HG03139 (cell line): ENCODE results near the gene ACCSL.
A peak's percentile ranks its signal among the peaks of the same experiment; 100 is the strongest.

ENCODE experiments used
- ATAC-seq: cut with Tn5 transposase; IDR thresholded peaks from one replicate; pipeline ENCODE4 v1.9.1; 2021; ENCODE audit not compliant: unreplicated experiment

Gene ACCSL

GRCh38 chr11:44095506-44096359 lies 48.0 kb downstream of the ACCSL start, which contains the start of gene EXT2:
EXT2 (plus strand) TSS chr11:44095678; CDS start chr11:44107713, 12,035 bp downstream.
- ATAC-seq, result peak; percentile 87

GRCh38 chr11:44096360-44097185 lies 48.8 kb downstream of the ACCSL start:
- no peak for ATAC-seq

- ATAC-seq, result no peak
Measured at GRCh38 chr11:44097821-44098220, 50.0 kb downstream of the ACCSL start.

- ATAC-seq, result no peak
Measured at GRCh38 chr11:44101098-44101497, 53.3 kb downstream of the ACCSL start.

- no peak for ATAC-seq
Measured at GRCh38 chr11:44104481-44105294, 56.9 kb downstream of the ACCSL start.

GRCh38 chr11:44108260-44108659 lies 60.5 kb downstream of the ACCSL start:
- ATAC-seq, result no peak
